Activated CD4-positive, alpha-beta T cell treated with anti-CD3 and anti-CD28 coated beads, Interleukin-2, amount 10 ng/mL, durations not matched to agents 7 days and 5 days (primary cell): ENCODE data around the gene CLK3. TPM values are rescaled to one million over a fixed set of nuclear protein-coding genes. Genes with fewer than 3 reads are reported as not detected.

Experiments
- CTCF ChIA-PET: fragments of 350-600 bp; sonication (Branson Sonifier 250); formaldehyde crosslinking; loops from one replicate; lab custom pipeline; 2021; ENCODE audit warnings: antibody characterized with exemption; lab: Charles Lee
- POLR2A ChIA-PET: fragments of 350-600 bp; sonication (Branson Sonifier 250); formaldehyde crosslinking; loops from one replicate; lab custom pipeline; 2021; ENCODE audit warnings: antibody characterized with exemption; lab: Charles Lee
- DNase-seq: peaks from one replicate; pipeline ENCODE4 v3.0.0-alpha.2; 2020
- H3K27ac Mint-ChIP-seq: one replicate; pipeline ENCODE4 v1.8.0; 2021; ENCODE audit warnings: mild to moderate bottlenecking, moderate library complexity, mixed read lengths
- H3K27me3 Mint-ChIP-seq: one replicate; pipeline ENCODE4 v1.8.0; 2021; ENCODE audit warnings: mixed read lengths
- H3K36me3 Mint-ChIP-seq: one replicate; pipeline ENCODE4 v1.8.0; 2021; ENCODE audit warnings: low read depth, mixed read lengths
- H3K4me1 Mint-ChIP-seq: one replicate; pipeline ENCODE4 v1.8.0; 2021; ENCODE audit warnings: mixed read lengths
- H3K4me3 Mint-ChIP-seq: one replicate; pipeline ENCODE4 v1.8.0; 2021; ENCODE audit warnings: mild to moderate bottlenecking, moderate library complexity, mixed read lengths
- H3K9me3 Mint-ChIP-seq: one replicate; pipeline ENCODE4 v1.8.0; 2021; ENCODE audit warnings: mixed read lengths
- total RNA-seq, 2 experiments: library from RNA; stranded (reverse); gene quantifications; one replicate each; pipeline ENCODE4 v1.2.3, GENCODE V29; 2021

CLK3 gene
- total RNA-seq, 2 experiments from 2014 or later, result 126 to 134 TPM

DNA sequence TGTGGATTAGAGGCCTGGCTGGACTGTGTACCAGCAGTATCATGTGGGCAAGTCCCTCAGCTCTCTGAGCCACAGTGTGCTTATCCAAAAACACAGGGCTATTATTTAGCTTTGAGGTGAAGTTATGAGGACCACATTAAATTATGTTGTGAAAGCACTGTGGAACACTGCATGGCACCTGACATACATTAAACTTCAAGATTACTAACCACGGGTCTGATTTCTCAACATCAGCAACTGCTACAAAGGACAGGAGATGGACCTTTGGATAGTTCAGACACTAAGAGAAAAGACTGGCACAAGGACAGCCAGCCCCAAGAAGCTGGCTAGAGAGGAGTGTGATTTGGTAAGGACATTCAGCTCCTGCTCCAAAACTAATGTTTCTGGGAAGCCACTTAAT is 21.3 kb downstream of the CLK3 start:
- H3K9me3 Mint-ChIP-seq, result no peaks in the 10 kb centered on the region
- H3K27me3 Mint-ChIP-seq, result no peaks in the 10 kb centered on the region
- CTCF ChIA-PET, result interaction anchor here (1.0 to 14.4 kb wide), 7 partner anchors 10 to 313 kb away, joined by 3 to 144 read pairs (median 10); partner anchors contain the start of gene CLK3
- no peak overlapping the region for H3K27ac Mint-ChIP-seq
- peaks cover 27% of the 10 kb centered on the region for H3K36me3 Mint-ChIP-seq
- H3K4me1 Mint-ChIP-seq, result peaks cover 10% of the 10 kb centered on the region
- POLR2A ChIA-PET, result interaction anchor here (0.6 kb wide), 1 partner anchor 179 kb away, joined by 3 read pairs; no protein-coding TSS in a partner anchor
- no peak overlapping the region for H3K4me3 Mint-ChIP-seq
- no peak for DNase-seq

DNA sequence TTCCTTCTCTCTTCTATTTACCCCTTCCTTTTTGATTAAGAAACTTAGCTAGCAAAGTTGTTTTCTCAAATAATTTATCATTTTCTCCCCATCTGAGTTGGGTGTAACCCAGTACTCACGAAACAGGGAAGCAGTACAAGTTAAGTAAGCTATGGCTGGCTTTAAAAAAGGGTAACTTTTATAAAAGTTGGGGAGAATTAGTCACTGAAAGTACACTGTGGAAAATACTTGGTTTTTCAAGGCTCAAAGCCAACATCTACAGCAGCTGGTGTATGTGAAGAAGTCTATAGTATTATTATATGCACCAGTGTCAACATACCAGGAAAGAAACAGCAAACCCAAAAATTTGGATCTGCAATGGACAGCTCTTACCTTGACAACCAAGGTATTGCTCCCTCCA is 25.5 kb downstream of the CLK3 start:
- Mint-ChIP-seq H3K4me3 (no peak overlapping the region), H3K27ac (no peak overlapping the region), H3K9me3 (no peaks in the 10 kb centered on the region), H3K4me1 (peaks cover 22% of the 10 kb centered on the region), H3K36me3 (peaks cover 14% of the 10 kb centered on the region), H3K27me3 (no peaks in the 10 kb centered on the region)
- CTCF ChIA-PET, result interaction anchor here (1.1 to 11.9 kb wide), 4 partner anchors 9 to 140 kb away, joined by 3 to 141 read pairs (median 6); partner anchors contain the start of gene CSK
- POLR2A ChIA-PET, result no interaction called here
- no peak for DNase-seq

DNA sequence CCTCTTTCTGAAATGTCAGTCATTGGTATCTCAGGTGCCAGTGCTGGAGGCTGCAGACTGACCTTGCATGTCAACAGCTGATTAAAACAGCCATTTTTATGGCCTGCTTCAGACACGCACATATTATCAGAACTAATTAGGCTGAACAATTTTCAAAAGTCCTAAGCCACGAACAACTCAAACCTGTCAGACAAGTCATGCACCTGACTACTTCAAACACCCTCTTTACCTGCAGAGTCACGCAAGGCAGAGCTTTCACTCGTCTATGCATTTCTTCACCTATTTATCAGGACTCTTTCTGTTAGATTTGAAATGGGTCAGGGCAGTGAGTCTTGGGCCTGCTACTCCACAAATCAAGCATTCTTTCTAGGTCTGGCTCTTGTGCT is 26.7 kb downstream of the CLK3 start:
- H3K4me3 Mint-ChIP-seq, result no peak overlapping the region
- H3K27me3 Mint-ChIP-seq, result no peaks in the 10 kb centered on the region
- no peak for DNase-seq
- peaks cover 13% of the 10 kb centered on the region for H3K36me3 Mint-ChIP-seq
- peaks cover 22% of the 10 kb centered on the region for H3K4me1 Mint-ChIP-seq
- no peaks in the 10 kb centered on the region for H3K9me3 Mint-ChIP-seq
- H3K27ac Mint-ChIP-seq, result no peak overlapping the region
- ChIA-PET POLR2A (no interaction called here), CTCF (no interaction called here)

DNA sequence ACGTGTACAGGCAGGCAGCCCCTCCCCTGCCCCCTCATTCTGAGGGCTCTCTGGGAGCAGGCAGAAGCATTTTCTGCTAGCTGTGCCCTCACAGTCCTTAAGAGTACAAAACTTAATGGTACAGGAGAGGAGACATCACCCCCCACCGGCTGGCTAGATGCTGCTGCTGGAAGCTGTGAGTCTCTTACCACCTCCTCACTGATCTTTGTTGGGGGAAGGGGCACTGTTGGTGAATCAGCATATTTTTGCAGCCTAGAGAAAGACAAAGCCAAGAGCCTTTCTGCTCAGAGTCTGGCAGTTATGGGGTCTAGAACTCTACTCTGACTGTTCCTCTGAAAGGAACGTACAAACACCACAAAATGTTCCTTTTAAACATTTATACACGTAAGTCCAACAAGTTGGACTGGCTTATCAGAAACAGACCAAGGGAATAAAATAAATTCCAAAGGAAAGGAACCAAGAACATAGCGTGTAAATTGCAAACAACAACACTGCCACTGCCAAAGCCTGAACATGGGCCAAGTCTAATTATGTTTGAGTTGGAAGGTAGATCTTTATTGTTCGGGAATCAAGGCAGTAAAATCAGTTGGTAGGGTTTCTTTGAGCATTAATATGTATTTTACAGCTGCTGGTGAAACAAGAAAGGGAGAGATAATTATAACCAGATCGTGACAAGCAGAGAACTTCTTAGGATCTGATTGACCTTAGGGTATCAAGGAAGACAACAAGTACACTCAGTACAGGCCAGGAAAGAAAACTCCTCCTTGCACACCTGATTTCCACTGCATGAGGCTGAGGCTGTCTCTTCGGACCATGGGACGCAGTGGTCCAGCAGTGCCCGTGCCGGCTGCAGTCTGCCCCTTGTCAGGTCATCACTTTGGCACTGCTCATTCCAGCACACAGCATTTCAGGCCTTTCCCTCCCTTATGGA is 27.4 kb downstream of the CLK3 start:
- H3K9me3 Mint-ChIP-seq, result no peaks in the 10 kb centered on the region
- H3K36me3 Mint-ChIP-seq, result peaks cover 11% of the 10 kb centered on the region
- H3K4me1 Mint-ChIP-seq, result peaks cover 20% of the 10 kb centered on the region
- POLR2A ChIA-PET, result no interaction called here
- CTCF ChIA-PET, result no interaction called here
- no peak overlapping the region for H3K27ac Mint-ChIP-seq
- H3K4me3 Mint-ChIP-seq, result no peak overlapping the region
- DNase-seq, result no peak
- H3K27me3 Mint-ChIP-seq, result no peaks in the 10 kb centered on the region

DNA sequence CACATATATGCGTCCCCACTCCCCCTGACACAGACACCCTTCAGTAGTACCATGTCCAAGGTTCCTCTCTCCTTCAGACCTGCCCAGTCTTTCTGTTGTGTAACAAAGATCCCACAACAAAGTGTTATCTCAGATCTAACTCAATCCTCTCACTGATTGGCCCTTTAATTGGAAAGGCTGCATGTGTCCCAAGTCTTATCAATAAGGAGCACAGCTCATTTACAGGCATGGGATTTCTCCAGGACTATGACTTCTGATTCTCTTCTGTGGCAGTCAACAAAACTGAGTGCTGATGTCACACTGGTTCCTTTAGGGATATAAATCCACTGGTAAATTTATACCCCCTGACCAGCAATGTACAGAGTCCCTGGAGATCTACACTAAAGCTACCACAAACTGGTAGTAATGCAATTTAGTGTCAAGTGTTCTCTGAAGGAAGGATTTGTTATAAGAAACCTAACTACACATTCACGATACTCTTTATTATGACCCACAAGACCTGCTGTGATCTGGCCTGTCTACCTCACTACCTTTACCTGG is 28.1 kb downstream of the CLK3 start:
- H3K4me1 Mint-ChIP-seq, result peaks cover 19% of the 10 kb centered on the region
- no peak for DNase-seq
- no peak overlapping the region for H3K27ac Mint-ChIP-seq
- no peak overlapping the region for H3K4me3 Mint-ChIP-seq
- ChIA-PET CTCF (interaction anchor here (0.6 kb wide), 1 partner anchor 127 kb away, joined by 3 read pairs; no protein-coding TSS in a partner anchor), POLR2A (no interaction called here)
- no peaks in the 10 kb centered on the region for H3K27me3 Mint-ChIP-seq
- H3K36me3 Mint-ChIP-seq, result peaks cover 7% of the 10 kb centered on the region
- H3K9me3 Mint-ChIP-seq, result no peaks in the 10 kb centered on the region

DNA sequence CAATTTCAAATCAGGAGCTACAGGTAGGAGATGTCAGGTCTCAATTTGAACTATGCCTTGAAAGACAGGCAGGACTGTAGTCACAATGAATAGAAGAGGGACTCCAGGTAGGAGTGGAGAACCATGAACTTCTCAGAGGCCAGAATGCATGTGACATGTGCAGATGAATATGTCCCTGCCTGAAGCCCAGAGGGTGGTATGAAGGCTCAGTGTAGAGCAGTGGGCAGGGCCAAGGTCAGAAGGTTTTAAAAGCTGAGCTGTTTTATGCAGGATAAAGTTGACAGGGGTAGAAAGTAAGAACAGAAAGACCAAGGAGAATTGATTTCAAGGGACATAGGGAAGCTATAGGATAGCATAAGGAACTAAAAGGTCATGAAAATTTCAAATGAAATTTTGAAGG is 30.8 kb downstream of the CLK3 start:
- Mint-ChIP-seq H3K27ac (no peak overlapping the region), H3K4me1 (peaks cover 17% of the 10 kb centered on the region), H3K4me3 (no peak overlapping the region), H3K27me3 (no peaks in the 10 kb centered on the region), H3K36me3 (peaks cover 4% of the 10 kb centered on the region), H3K9me3 (no peaks in the 10 kb centered on the region)
- ChIA-PET POLR2A (no interaction called here), CTCF (interaction anchor here (0.5 to 2.9 kb wide), 7 partner anchors 10 to 249 kb away, joined by 3 to 15 read pairs (median 4); no protein-coding TSS in a partner anchor)
- DNase-seq, result no peak

DNA sequence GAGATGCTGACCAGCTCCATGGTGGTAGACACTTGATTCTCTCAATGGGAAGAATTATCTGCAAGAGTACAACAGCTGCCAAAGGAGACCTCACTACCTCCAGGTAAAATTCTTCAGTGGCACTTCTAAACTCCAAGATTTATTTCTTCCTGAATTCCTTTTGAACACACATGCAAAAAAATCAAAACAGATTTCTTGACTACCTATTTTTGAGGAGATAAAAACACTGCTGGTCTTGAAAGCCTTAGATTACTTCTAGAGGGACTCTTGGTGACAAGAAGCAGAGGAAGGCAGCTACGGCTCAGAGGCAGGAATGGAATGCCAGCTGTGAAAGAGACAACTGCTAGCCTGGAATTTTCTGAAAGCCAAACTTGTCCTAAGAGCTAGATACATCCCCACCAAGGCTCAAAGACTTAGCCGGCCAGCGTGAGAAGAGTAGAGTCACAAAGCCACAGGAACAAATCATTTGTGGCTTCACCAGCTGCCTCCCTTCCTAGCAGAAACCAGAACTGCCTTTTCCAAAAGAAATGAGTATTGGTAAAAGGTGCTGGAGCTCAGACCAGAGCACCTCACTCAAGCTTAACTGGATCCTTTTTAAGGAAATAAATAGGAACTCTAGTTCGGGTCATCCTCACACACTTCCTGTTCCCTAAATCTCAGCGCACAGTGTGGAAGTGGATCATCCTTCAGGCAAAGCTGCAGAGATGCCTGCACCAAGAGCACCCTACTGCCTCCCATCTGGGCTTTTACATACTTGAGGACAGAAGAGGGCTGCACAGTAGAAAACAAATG is 32.6 kb downstream of the CLK3 start:
- ChIA-PET POLR2A (no interaction called here), CTCF (interaction anchor here (1.4 to 2.9 kb wide), 3 partner anchors 9 to 156 kb away, joined by 3 to 15 read pairs (median 3); no protein-coding TSS in a partner anchor)
- Mint-ChIP-seq H3K4me1 (peaks cover 3% of the 10 kb centered on the region), H3K27ac (no peak overlapping the region), H3K4me3 (no peak overlapping the region), H3K9me3 (no peaks in the 10 kb centered on the region), H3K27me3 (no peaks in the 10 kb centered on the region), H3K36me3 (peaks cover 4% of the 10 kb centered on the region)
- no peak for DNase-seq

DNA sequence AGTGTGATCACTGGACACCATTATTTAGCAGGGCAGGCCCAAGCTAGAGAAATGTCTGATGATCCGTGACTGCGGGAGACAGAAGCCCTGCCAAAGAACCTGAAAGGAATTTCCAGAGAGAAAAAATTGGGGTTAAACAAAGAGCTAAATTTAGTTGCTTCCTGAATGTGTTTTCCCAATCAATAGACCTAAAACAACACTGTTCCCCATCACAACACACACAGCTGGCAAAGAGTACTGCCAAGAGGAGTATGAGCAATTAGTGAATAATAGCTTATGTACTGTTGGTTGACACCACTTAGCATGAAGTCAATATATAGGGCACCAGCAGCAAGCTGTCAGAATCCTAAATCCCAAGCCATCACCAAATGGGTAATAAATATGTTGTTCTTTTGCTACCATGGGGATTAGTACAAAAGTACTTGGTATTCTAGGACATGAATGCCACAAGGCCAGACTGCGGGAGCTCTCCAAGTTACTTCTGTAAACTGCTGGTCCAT is 35.7 kb downstream of the CLK3 start:
- no peak overlapping the region for H3K27ac Mint-ChIP-seq
- no peak for DNase-seq
- ChIA-PET POLR2A (no interaction called here), CTCF (interaction anchor here (1.1 kb wide), 1 partner anchor 12 kb away, joined by 3 read pairs; no protein-coding TSS in a partner anchor)
- no peaks in the 10 kb centered on the region for H3K9me3 Mint-ChIP-seq
- H3K4me1 Mint-ChIP-seq, result peaks cover 9% of the 10 kb centered on the region
- H3K27me3 Mint-ChIP-seq, result no peaks in the 10 kb centered on the region
- no peak overlapping the region for H3K4me3 Mint-ChIP-seq
- peaks cover 3% of the 10 kb centered on the region for H3K36me3 Mint-ChIP-seq

DNA sequence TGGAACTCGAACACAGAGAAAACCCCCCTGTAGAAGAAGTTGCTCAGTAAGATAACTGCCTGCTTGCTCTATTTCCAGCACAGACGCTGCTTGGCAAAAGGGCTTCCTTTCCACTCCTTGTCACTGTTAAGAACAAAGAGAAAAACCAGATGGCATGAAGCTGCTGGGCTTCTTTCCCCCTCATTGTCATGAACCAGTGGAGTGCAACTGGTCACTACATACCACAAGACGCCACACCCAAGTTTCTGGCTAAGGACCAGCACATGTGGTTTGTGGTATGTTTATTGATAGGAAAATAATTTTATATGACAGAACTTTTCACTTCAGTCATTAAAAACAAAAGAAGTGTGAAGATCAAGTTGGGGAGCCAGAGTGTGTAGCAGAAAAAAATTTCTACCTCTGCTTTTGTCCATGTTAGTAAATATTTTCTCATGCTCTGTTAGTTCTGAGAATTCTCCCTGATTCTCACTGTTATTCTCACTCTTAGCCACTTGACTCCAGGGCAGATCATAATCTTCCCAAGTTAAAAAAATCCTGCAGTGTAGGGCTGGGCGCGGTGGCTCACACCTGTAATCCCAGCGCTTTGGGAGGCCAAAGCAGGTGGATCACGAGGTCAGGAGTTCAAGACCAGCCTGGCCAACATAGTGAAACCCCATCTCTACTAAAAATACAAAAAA is 37.9 kb downstream of the CLK3 start:
- Mint-ChIP-seq H3K9me3 (no peaks in the 10 kb centered on the region), H3K4me3 (no peak overlapping the region), H3K27me3 (no peaks in the 10 kb centered on the region), H3K36me3 (no peaks in the 10 kb centered on the region), H3K27ac (no peak overlapping the region), H3K4me1 (peaks cover 16% of the 10 kb centered on the region)
- ChIA-PET POLR2A (no interaction called here), CTCF (interaction anchor here (1.8 kb wide), 1 partner anchor 22 kb away, joined by 5 read pairs; no protein-coding TSS in a partner anchor)
- DNase-seq, result no peak

DNA sequence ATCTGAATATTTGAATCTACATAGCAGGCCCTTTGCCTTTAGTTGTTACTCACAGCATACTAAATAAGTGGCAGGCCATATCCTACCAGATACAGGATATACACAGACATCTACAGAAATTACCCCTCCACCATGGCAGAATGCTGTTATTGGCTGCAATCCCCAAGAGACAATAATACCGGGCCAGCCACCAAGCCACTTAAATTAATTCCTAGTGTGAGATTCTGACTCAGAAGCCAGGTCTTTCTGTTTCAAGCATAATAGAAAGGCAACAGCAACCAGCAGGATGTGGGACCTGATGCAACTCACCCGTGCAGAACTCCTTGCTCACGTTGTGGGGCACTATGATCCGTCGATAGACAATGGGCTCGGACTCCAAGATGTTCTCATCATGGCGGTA is 39.8 kb downstream of the CLK3 start:
- Mint-ChIP-seq H3K27ac (no peak overlapping the region), H3K36me3 (no peaks in the 10 kb centered on the region), H3K9me3 (no peaks in the 10 kb centered on the region), H3K27me3 (no peaks in the 10 kb centered on the region), H3K4me3 (no peak overlapping the region), H3K4me1 (peaks cover 17% of the 10 kb centered on the region)
- ChIA-PET CTCF (no interaction called here), POLR2A (no interaction called here)
- DNase-seq, result no peak

DNA sequence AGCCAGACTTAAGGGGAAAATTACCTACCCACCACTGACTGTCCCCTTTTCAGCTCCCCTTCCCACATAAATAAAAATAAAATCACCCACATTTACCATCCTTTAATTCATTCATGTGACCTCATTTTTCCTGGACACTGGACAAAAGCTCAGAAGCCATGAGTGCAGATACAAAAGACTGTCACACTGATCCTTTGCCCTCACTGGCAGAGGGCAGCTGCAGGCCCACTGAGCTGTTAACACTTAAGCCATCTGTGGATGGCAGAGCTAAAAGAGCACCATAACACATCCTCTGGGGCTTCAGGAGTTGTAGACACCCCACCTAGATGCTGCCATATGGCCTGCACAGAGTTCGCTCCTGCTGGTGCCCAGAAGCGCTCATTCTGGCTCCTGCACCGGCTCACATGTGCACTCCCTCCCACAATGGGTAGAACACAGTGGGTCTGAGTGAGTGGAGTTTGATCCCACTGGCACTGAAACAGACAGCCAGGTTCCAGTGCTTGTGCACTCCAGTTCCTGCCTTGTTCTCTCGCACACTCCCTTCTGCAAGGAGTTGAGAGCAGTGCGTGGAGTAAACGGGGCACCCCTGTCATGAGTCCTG is 41.4 kb downstream of the CLK3 start:
- ChIA-PET CTCF (interaction anchor here (0.7 to 2.0 kb wide), 4 partner anchors 9 to 203 kb away, joined by 3 to 6 read pairs (median 5); no protein-coding TSS in a partner anchor), POLR2A (no interaction called here)
- Mint-ChIP-seq H3K27me3 (no peaks in the 10 kb centered on the region), H3K4me1 (peaks cover 17% of the 10 kb centered on the region), H3K9me3 (no peaks in the 10 kb centered on the region), H3K4me3 (no peak overlapping the region), H3K27ac (no peak overlapping the region), H3K36me3 (no peaks in the 10 kb centered on the region)
- DNase-seq, result no peak
